Measurements from ENCODE around the gene CDO1.
"Not testable (repeated sequence)": the region's sequence is repeated elsewhere in the genome, so short reads cannot be mapped to it uniquely, and the experiment has no call there.

CDO1 gene

DNA sequence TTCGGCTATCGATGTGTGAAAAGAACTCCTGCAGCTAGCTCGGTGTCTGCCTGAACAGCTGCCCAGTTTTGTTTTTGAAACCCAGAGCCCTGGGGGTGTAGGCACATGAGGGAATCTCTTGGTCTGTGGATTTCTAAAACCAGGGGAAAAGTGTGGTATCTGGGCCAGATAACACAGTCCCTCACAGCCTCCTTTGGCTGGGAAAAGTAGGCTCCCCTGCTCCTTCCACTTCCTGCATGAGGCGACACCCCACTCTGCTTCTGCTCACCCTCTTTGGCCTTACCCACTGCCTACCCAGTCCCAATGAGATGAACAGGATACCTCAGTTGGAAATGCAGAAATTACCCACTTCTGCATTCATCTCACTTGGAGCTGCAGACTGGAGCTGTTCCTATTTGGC, 9.5 kb upstream of the CDO1 start:
- DNase-seq = no peak

DNA sequence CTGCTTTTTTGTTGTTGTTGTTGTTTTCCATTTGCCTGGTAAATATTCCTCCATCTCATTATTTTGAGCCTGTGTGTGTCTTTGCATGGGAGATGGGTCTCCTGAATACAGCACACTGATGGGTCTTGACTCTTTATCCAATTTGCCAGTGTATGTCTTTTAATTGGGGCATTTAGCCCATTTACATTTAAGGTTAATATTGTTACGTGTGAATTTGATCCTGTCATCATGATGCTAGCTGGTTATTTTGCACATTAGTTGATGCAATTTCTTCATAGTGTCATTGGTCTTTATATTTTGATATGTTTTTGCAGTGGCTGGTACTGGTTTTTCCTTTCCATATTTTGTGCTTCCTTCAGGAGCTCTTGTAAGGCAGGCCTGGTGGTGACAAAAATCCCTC, 8.5 kb upstream of the CDO1 start:
- not testable (repeated sequence) for DNase-seq

- no peak for DNase-seq
Observed at GRCh38 chr5:115820846-115821245, 4.4 kb upstream of the CDO1 start.

DNA sequence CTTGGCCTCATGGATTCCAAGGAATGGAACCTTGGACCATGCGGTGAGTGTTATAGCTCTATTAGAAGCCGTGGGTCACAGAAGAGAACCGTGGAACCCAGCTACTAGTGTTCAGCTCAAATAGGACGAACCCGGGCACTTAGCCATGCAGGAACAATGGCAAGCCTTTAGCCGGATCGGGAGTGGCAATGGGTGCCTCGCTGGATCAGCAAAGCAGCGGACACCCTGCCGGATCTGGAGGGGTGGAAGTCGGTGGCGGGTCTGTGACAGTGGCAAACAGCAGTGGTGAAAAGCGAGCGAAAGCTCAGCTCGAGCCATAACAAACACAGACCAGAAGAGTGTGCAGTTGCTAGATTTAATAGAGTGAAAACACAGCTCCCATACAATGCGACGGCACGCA, 2.4 kb upstream of the CDO1 start:
- no peak for DNase-seq

DNA sequence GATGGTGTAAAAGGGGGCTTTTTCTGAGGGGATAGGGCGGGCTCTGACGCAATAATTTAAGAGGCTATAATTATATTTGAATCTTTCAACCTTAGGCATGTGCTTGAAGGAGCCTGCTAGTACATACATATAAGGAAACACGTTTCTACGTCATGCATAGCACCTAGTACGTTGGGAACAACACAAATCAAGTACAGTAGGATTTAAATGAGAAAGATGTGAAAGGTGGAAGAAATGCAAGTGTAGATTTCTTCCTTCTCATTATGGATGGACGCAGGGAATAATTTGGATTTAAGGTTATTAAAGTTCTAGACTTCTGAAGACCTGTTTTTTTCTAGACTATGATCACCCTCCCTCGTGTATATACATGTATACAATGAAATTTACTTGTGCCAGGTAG, 927 bp upstream of the CDO1 start:
- DNase-seq = no peak

GRCh38 chr5:115815693-115816225, 700 bp downstream of the CDO1 start:
- no peak for DNase-seq

DNA sequence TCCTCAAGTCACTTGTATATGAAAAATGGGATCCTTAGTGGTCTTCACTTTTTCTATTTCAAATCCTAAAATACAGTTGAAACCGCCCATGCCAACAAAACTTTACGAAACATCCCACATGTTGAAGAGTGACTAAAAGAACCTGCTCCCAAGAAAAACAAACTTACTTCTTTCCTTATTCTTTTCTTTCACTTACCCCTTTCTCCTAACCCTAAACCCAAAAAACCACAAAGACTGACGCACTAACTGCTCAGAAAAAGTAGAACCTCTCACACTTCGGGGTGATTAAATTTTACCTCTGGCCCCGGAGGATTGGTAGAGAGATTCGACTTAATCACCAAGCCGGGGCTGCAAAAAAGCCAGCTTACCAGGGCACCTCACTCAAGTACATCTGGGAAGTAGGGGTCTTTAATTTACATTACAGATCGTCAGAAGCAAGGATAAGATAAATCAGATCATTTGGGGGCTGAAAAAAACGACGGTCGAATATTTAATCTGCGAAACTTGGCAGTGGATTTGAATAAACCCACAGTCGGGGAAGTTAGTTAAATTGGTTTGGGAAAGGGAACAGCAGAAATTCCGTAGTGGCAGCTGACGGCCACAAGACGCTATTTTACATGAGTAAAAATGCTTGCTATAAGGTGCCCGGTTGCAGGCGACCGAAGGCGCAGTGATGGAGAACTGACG, 1.3 kb downstream of the CDO1 start:
- no peak for DNase-seq

DNA sequence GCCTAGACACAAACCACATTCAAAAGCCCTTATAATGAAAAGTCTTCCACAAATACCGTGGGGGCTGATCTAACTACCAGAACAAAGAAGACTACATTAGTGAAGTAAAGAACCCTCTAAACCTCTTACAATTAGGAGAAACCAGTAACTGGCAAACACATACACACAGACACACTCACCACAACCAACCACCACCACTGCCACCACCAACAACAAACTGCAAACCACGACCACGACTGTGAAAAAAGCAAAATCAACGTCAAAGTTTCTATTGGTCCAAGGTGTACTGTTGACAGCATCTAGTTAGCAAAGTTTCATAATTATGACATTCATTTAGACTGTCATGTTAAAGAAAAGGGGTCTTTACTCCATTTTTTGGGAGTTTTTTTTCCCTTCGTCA, 2.7 kb downstream of the CDO1 start:
- no peak for DNase-seq

DNA sequence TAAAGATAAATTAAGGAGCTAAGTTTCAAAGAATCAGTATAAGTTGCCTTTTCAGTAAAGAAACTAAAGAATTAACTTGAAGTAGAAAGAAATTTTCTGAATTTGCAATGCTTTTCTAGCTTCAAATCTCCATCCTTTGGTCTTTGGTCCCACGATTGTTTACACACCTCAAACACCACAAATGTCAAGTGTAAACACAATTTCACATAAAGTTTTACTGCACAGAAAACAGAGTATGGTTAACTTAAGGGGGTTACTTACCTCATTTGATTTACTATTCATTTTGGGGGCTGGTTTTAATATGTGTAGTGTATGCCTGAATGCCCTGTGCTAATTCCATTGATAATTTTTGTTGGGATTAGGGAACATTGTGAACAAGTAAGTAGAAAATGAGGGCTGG, 4.1 kb downstream of the CDO1 start:
- DNase-seq = no peak

DNA sequence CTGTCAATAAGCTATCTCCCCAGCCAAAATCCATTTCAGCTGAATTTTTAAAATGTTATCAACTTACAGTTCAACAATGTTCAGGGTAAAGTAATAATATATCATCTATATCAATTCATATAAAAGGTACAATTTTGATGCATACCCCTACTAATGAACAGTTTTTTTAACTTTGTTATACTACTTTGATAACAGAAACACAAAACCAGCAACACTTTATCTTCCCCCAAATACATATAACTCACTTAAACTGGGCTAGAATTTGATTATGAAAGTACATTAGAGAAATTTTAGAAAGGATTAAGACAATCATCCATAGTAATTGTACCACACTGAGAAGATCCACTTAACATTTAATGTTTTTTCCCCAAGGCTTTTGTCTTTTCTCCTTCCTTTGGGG, 5.1 kb downstream of the CDO1 start:
- DNase-seq = no peak

GRCh38 chr5:115810761-115811160, 5.7 kb downstream of the CDO1 start:
- DNase-seq = no peak

DNA sequence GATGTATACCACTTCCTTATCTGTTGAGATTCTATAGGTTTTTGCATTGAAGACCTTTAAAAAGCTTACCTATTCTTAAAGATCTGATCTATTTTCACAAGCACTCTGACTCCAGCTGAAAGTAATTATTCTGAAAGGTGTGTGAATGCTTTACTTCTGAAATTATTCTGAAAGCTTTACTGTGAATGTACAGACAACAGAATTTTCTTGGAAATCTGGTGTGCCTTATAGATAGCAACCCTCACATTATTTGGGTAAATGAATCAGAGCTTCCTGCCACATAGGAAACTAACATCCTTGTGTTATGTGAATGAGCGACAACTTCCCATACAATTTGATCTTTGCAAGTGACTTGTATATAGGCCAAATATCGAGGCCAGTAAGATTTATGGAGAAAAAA, 6.5 kb downstream of the CDO1 start:
- DNase-seq = no peak

DNA sequence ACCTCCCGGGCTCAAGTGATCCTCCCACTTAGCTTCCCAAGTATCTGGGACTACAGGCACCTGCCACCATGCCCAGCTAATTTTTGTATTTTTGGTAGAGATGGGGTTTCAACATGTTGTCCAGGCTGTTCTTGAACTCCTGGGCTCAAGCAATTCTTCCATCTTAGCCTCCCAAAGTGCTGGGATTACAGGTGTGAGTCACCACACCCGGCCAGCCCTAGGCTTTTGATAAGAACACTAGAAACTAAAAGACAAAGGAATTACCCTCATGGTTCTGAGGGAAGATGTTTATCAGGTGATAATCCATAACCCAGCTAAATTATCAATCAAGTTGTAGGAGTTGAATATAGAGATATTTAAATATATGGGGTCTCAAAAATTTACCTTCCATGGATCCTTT, 8.4 kb downstream of the CDO1 start:
- not testable (repeated sequence) for DNase-seq

DNA sequence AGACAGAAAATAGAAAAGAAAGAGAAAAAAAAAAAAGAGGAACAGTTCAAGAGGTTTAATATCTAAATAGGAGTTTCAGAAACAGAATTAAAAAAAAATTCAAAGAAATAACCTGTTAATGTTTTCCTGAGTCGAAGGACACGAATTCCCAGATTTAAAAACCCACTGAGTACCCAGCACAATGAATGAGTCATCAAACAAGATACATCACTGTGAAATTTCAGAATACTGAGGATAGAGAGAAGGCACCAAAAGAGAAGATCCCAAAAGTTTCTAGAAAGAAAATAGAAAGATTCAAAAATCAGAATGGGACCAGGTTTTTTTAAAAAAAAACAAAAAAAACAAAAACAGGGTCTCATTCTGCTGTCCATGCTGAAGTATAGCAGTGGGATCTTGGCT, 8.8 kb downstream of the CDO1 start:
- no peak for DNase-seq

- DNase-seq = no peak
Observed at GRCh38 chr5:115806986-115807653, 9.3 kb downstream of the CDO1 start.

- DNase-seq = no peak
Observed at GRCh38 chr5:115801984-115802383, 14.5 kb downstream of the CDO1 start.

DNA sequence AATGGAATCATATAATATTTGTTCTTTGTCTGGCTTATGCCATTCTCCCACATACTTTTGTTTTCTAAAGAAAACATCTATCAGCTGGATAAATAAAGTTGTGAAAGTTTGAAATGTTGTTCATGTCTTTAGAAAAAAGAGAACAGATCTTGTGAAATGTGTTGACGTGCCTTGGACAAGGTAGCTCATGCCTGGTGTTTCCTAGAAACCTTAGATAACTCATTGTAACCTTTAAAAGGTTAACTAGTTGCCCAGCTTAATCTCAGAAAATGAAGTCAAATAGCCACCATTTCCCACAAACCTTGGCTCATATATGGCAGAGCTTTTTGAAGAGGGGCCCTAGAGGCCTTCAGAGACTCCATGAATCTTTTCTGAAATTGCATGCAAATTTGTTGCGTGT, 15.3 kb downstream of the CDO1 start:
- no peak for DNase-seq

DNA sequence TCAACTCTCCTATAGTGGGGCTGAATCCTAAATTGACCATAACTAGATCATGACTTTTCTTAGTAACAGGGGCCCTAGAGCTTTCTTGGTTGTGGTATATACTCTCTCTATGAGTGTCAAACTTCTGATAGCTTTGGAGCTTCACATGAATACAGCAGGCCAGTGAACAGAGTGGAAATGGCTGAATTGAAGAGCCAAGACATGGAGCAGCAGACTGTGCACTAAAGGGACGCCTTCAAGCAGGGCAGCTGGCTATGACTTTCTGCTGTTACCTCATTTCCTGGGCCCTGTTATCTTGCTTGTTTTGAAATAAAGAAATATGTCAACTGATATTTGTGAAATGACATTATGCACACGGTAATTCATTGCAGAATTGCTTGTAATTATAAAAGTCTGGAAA, 16.4 kb downstream of the CDO1 start:
- no peak for DNase-seq

DNA sequence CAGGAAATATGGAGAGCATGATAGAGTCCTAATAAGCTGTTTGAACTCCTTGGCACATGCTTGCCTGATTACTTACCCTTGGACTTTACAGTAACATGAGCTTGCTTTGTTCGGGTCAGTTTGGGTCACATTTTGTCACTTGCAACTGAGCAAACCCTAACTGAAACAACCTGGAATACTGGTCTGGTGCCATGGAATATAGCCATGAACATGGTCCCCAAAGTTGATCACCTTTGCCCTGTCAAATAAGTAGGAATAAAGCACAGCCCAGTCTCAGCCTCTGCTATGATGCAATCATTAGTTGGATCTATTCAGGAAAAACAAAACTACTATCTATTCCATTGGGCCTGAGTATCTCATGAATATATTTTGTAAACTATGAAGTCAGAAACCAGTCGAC, 18.2 kb downstream of the CDO1 start:
- no peak for DNase-seq

GRCh38 chr5:115796656-115797055, 19.8 kb downstream of the CDO1 start:
- no peak for DNase-seq

DNA sequence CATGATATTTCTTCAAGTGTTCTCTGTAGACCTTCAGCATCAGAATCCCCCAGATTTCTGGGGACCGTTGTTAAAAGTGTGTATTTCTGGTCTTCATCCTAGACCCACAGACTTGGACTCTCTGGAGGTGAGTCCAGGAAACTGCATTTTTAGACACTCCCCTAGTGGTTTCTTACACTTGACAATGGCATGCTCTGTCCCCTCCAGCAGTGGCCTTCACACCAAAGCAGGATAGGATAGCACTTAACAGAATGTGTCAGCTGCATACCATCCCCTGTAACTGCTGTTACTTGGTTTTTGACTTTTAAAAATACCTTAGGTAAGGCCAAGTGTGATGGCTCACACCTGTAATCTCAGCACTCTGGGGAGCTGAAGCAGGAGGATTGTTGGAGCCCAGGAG, 20.8 kb downstream of the CDO1 start:
- DNase-seq = no peak

DNA sequence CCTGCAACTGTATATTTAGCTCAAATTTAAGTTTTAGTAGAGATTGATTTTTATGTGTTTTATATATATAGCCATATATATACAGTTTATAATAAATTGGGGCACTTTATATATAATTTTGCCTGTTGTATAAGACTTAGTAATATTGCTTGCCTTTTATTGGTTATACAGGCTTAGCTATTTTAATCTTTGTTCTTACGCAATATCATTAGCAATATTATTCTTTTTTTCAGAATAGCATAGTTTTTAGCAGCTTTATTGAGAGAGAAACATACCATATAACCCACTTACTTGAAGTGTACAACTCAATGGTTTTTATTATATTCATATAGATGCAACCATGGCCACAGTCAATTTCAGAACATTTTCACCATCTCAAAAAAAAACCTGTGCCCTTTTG, 28.0 kb downstream of the CDO1 start:
- no peak for DNase-seq

GRCh38 chr5:115787426-115787825, 29.0 kb downstream of the CDO1 start:
- no peak for DNase-seq

- DNase-seq = no peak
Observed at GRCh38 chr5:115785381-115786065, 30.9 kb downstream of the CDO1 start.
